Activated T-cell treated with anti-CD3 and anti-CD28 coated beads, Interleukin-2, amount 50 U/mL, for 24 hours (primary cell): ENCODE data around the gene C1orf116.
A peak's percentile ranks its signal among the peaks of the same experiment; 100 is the strongest.

Source experiments
- DNase-seq: peaks from one replicate; pipeline ENCODE4 v3.0.0-alpha.2; 2020
- H3K27ac Mint-ChIP-seq: 2 replicates; pipeline ENCODE4 v1.8.0; 2020; ENCODE audit warnings: mild to moderate bottlenecking, mixed read lengths
- H3K27me3 Mint-ChIP-seq: 2 replicates; pipeline ENCODE4 v1.8.0; 2020; ENCODE audit warnings: mixed read lengths
- H3K36me3 Mint-ChIP-seq: 2 replicates; pipeline ENCODE4 v1.8.0; 2020; ENCODE audit warnings: low read depth, mixed read lengths
- H3K4me1 Mint-ChIP-seq: 2 replicates; pipeline ENCODE4 v1.8.0; 2020; ENCODE audit warnings: low read depth, mixed read lengths
- H3K4me3 Mint-ChIP-seq: 2 replicates; pipeline ENCODE4 v1.8.0; 2020; ENCODE audit warnings: mild to moderate bottlenecking, moderate library complexity, mixed read lengths
- H3K9me3 Mint-ChIP-seq: 2 replicates; pipeline ENCODE4 v1.8.0; 2020; ENCODE audit warnings: mixed read lengths

The C1orf116 gene

DNA sequence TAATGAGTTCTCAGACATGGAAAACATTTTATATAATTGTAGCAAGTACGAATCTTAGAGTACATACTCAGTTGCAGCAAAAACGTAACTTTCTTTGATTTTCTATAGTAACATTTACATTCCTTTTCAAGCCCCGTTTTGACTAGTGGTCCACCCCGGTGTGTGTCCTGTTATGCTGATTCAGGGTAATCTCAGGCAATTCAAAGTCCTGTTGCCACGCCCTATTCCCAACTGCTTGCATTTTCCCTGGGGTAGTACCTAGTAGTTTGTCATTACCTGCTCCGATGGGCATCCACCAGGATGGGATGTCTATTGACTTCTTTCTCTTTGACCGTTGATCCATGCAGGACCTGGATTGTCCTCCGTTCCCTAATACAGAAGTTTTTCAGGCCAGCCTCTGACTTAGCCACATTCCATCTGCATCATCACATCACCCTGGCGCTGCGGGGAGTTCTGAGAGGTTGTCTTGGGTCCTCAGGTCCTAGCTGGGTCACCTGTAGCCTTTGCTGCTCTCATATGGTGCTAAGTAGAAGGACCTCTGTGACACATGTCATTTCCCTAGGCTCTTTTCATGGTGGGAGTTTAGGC is 47.3 kb downstream of the C1orf116 start:
- H3K36me3 Mint-ChIP-seq: no peaks in the 10 kb centered on the region
- DNase-seq: no peak
- H3K9me3 Mint-ChIP-seq: no peaks in the 10 kb centered on the region
- no peak overlapping the region for H3K4me3 Mint-ChIP-seq
- H3K27me3 Mint-ChIP-seq: peaks cover 13% of the 10 kb centered on the region
- no peak overlapping the region for H3K27ac Mint-ChIP-seq
- no peaks in the 10 kb centered on the region for H3K4me1 Mint-ChIP-seq

DNA sequence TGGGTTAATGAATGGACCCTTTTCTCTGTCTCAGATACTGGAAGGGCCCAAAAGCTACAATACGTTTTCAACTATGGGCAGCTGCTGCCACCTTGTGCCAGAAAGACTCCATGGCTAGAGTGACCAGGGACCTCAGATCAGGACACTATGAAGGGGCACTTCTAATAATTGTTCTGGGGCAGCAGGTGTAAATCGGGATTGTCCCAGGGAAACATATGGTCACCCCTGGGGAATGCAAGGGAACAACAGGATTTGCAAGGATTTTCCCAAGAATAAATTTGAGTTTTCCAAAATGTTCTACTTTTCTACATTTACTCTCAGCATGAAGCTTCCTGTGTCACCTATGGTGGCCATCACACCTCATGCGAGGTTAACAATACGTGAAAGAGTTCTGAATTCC is 50.3 kb downstream of the C1orf116 start:
- H3K36me3 Mint-ChIP-seq: no peaks in the 10 kb centered on the region
- no peak overlapping the region for H3K4me3 Mint-ChIP-seq
- H3K9me3 Mint-ChIP-seq: no peaks in the 10 kb centered on the region
- no peak overlapping the region for H3K27ac Mint-ChIP-seq
- peaks cover 13% of the 10 kb centered on the region for H3K27me3 Mint-ChIP-seq
- peaks cover 5% of the 10 kb centered on the region for H3K4me1 Mint-ChIP-seq
- peak; percentile 71 for DNase-seq

- DNase-seq: no peak
- H3K9me3 Mint-ChIP-seq: no peaks in the 10 kb centered on the region
- no peaks in the 10 kb centered on the region for H3K36me3 Mint-ChIP-seq
- H3K27ac Mint-ChIP-seq: no peak overlapping the region
- no peak overlapping the region for H3K4me3 Mint-ChIP-seq
- H3K27me3 Mint-ChIP-seq: peaks cover 7% of the 10 kb centered on the region
- H3K4me1 Mint-ChIP-seq: peaks cover 5% of the 10 kb centered on the region
These were observed 53.0 kb downstream of the C1orf116 start for GRCh38 chr1:206979379-206980043.

DNA sequence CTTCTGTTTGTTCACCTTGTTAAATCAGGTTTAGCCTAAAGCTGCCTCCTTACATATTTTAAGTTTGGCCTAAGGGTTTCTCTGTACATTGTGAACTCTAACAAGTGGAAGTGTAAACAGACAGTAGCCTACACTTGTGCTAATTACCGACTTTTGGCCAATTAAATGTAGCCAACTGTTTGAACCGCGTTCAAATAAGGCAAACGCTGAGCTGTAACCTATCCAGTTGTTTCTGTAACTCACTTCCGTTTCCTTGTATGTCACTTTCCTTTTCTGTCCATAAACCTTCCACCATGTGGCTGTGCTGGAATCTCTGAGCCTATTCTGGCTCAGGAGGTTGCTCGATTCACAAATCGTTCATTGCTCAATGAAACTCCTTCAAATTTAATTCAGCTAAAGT is 54.3 kb downstream of the C1orf116 start:
- peaks cover 4% of the 10 kb centered on the region for H3K27me3 Mint-ChIP-seq
- H3K4me1 Mint-ChIP-seq: peaks cover 5% of the 10 kb centered on the region
- no peak overlapping the region for H3K4me3 Mint-ChIP-seq
- no peaks in the 10 kb centered on the region for H3K9me3 Mint-ChIP-seq
- DNase-seq: no peak
- no peak overlapping the region for H3K27ac Mint-ChIP-seq
- no peaks in the 10 kb centered on the region for H3K36me3 Mint-ChIP-seq

- no peak overlapping the region for H3K27ac Mint-ChIP-seq
- H3K4me3 Mint-ChIP-seq: no peak overlapping the region
- no peaks in the 10 kb centered on the region for H3K36me3 Mint-ChIP-seq
- H3K27me3 Mint-ChIP-seq: no peaks in the 10 kb centered on the region
- no peak for DNase-seq
- no peaks in the 10 kb centered on the region for H3K9me3 Mint-ChIP-seq
- peaks cover 5% of the 10 kb centered on the region for H3K4me1 Mint-ChIP-seq
These were observed 57.2 kb downstream of the C1orf116 start for GRCh38 chr1:206975306-206975705.

DNA sequence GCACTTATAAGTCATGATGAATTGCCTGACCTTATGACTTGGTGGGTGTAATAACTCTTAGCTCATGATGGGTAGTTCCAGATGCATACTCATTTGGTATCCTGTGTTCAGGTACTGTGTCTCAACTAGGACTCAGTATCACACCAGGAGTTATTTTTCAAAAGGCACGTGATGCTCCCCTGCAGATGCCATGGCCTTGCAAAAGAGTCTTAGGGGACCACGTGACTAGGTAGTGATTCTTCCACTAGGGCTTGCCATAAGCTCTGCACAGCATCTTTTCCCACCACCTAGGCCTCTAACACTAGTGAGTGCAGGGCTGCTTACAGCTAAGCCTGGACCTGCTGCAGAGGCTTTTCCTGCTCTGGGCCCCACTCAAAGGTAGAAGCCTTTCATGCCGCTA is 58.4 kb downstream of the C1orf116 start:
- H3K27me3 Mint-ChIP-seq: no peaks in the 10 kb centered on the region
- no peak overlapping the region for H3K27ac Mint-ChIP-seq
- H3K9me3 Mint-ChIP-seq: no peaks in the 10 kb centered on the region
- no peak overlapping the region for H3K4me3 Mint-ChIP-seq
- H3K4me1 Mint-ChIP-seq: no peaks in the 10 kb centered on the region
- no peaks in the 10 kb centered on the region for H3K36me3 Mint-ChIP-seq
- DNase-seq: no peak

DNA sequence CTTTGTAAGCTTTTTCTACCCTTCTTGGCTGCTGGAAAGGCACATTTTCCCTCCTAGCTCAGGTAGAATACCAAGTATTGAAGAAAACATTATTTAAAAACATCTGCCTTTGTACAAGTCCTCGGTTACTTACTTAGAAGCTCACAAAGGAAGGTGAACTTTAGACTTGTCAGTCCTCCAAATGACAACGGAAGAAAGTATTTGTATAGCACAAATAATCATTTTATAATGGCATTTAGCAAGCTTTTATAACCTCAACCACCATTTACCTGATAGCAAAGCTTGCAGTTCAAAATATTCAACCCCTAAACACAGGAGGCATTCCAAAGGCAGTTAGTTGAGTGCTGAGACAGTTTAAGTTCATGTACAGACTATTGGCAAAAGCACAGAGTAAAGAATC is 59.8 kb downstream of the C1orf116 start:
- Mint-ChIP-seq H3K4me1 (peaks cover 8% of the 10 kb centered on the region), H3K4me3 (no peak overlapping the region), H3K36me3 (no peaks in the 10 kb centered on the region), H3K9me3 (no peaks in the 10 kb centered on the region), H3K27ac (no peak overlapping the region), H3K27me3 (no peaks in the 10 kb centered on the region)
- DNase-seq: no peak

GRCh38 chr1:206971029-206971655 is 61.4 kb downstream of the C1orf116 start:
- no peak overlapping the region for H3K27ac Mint-ChIP-seq
- H3K9me3 Mint-ChIP-seq: no peaks in the 10 kb centered on the region
- H3K27me3 Mint-ChIP-seq: no peaks in the 10 kb centered on the region

DNA sequence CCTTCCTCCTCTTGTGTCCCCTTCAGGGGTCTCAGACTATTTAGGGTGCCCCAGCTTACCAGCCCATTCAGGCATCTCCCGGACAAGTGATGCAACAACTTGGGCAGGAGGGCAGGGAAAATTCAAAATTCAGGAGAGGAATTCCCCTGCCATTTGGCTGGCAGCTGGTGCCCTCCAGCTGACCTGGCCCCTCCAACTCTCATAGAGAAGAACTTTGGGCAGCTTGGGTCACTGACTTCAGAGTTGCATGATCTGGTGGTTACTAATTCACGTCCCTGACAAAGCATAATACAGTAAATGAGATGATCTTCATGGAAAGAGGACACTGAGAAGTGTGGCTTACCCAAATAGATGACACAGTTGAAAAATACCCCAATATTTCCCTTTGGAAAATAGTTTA is 62.1 kb downstream of the C1orf116 start, which contains the start of gene FCAMR:
TSS of gene FCAMR (minus strand) at position 15 of the 400 bp plus-strand sequence. CDS start 335 bp downstream, outside the sequence.
- H3K36me3 Mint-ChIP-seq: no peaks in the 10 kb centered on the region
- no peak within 1 kb of the TSS for H3K27ac Mint-ChIP-seq
- peaks cover 19% of the 10 kb centered on the region for H3K4me1 Mint-ChIP-seq
- no peaks in the 10 kb centered on the region for H3K9me3 Mint-ChIP-seq
- no peaks in the 10 kb centered on the region for H3K27me3 Mint-ChIP-seq
- DNase-seq: no peak
- no peak within 1 kb of the TSS for H3K4me3 Mint-ChIP-seq

More at GRCh38 chr1:206971029-206971655, 61.4 kb downstream of the C1orf116 start:
- Mint-ChIP-seq H3K4me1 (peaks cover 19% of the 10 kb centered on the region), H3K36me3 (no peaks in the 10 kb centered on the region), H3K4me3 (no peak overlapping the region)
- no peak for DNase-seq

DNA sequence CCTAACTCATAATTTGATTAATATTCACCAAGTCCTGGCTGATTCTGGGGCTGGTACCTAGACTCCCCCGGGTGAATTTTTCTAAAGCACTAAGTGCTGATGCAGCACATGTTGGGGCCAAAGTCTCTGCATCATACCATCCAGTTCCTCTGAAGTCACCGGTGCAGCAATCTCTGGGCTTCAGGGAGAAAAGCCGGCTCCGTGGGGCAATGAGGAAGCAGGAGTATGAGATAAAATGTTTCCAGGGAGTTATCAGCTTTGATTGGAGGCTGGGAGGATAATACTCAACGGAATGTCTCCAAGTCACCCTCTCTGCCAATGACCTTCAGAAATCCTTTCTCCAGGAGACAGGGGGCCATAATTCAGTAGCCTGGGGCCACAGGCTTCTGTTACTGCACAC is 63.5 kb downstream of the C1orf116 start:
- no peak for DNase-seq
- H3K27ac Mint-ChIP-seq: no peak overlapping the region
- H3K4me3 Mint-ChIP-seq: no peak overlapping the region
- no peaks in the 10 kb centered on the region for H3K27me3 Mint-ChIP-seq
- peaks cover 19% of the 10 kb centered on the region for H3K4me1 Mint-ChIP-seq
- H3K36me3 Mint-ChIP-seq: no peaks in the 10 kb centered on the region
- H3K9me3 Mint-ChIP-seq: no peaks in the 10 kb centered on the region
